ENCODE data around the gene PACRG.

PACRG gene

DNA sequence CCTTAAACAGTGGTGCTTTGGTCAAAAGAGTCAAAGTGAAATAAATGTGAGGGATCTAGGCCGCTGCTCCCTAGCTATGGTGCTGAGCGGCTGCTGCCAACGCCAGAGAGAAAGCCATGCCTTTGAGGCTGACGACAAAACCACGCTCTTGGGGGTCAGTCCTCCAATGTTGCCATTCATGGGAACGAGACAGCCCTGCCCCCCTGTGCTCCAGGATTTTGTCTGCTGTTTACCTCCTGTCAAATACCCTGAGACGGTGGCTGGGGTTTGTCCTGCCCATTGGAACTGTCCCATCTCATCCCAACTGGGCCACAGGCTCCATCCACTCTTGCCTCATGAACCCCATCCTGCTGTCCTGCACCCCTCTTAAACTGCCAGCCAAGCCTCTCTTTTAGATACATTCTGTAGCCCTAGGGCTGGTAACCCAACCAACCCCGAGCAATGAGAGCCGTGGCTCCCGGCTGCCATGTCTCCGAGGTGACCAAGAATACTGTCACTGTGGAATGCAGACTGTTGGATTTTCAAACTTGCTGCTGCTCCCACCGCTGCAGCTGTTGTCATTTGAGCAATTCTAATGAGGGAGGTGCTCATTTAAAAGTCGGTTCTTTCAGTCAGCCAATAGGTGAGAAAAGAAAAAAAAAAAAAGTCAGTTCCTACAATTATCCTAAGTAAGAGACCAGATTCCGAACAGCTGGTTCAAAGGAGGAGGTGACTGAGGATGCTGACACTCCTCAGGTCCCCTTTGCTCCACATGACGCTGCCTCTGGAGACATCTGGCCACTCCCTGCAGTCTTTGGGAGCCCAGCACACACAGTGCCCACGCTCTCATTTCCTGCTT lies 613.7 kb downstream of the PACRG start:
- TF ChIP-seq, protein P1, sequence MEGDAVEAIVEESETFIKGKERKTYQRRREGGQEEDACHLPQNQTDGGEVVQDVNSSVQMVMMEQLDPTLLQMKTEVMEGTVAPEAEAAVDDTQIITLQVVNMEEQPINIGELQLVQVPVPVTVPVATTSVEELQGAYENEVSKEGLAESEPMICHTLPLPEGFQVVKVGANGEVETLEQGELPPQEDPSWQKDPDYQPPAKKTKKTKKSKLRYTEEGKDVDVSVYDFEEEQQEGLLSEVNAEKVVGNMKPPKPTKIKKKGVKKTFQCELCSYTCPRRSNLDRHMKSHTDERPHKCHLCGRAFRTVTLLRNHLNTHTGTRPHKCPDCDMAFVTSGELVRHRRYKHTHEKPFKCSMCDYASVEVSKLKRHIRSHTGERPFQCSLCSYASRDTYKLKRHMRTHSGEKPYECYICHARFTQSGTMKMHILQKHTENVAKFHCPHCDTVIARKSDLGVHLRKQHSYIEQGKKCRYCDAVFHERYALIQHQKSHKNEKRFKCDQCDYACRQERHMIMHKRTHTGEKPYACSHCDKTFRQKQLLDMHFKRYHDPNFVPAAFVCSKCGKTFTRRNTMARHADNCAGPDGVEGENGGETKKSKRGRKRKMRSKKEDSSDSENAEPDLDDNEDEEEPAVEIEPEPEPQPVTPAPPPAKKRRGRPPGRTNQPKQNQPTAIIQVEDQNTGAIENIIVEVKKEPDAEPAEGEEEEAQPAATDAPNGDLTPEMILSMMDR (IDR thresholded peaks at IDR 0.05) = no peak
- peaks cover 13% of the 10 kb centered on the region for H3K27me3 Mint-ChIP-seq (ENCODE audit: low read depth, poor library complexity)
- no peaks in the 10 kb centered on the region for H3K9me3 Mint-ChIP-seq
- peaks cover 67% of the 10 kb centered on the region for H3K4me1 Mint-ChIP-seq
- H3K27ac Mint-ChIP-seq = no peak overlapping the region
- no peak overlapping the region for H3K4me3 Mint-ChIP-seq
- H3K36me3 Mint-ChIP-seq (ENCODE audit: low read depth) = no peaks in the 10 kb centered on the region
- DNase-seq = no peak

GRCh38 chr6:163342571-163343539 lies 615.1 kb downstream of the PACRG start:
- DNase-seq = no peak
- H3K27me3 Mint-ChIP-seq (ENCODE audit: low read depth, poor library complexity) = peaks cover 13% of the 10 kb centered on the region
- peaks cover 76% of the 10 kb centered on the region for H3K4me1 Mint-ChIP-seq
- no peak overlapping the region for H3K4me3 Mint-ChIP-seq
- peaks cover 8% of the 10 kb centered on the region for H3K36me3 Mint-ChIP-seq (ENCODE audit: low read depth)
- TF ChIP-seq, protein P1 (IDR thresholded peaks at IDR 0.05) = no peak
- H3K27ac Mint-ChIP-seq = no peak overlapping the region
- H3K9me3 Mint-ChIP-seq = peaks cover 4% of the 10 kb centered on the region

DNA sequence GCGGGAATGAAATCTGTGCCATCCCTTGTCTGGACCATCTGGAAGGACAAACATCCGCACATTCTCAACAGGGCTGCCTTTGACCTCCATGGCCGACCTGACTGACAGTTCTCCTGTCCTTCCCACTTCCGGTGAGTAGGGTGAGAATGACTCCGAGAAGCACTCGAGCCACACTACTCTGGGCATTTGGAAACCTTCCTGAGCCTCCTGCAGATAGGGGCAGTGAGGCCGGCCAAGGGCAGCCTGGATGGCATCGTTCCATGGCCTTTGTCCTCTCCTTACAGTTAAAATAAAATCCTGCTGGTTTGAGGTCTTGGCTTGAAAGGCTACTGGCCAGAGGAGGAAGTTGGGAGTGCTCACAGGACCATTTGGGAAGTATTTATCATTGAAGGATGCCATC lies 615.8 kb downstream of the PACRG start:
- Mint-ChIP-seq H3K27ac (no peak overlapping the region), H3K36me3 (ENCODE audit: low read depth) (peaks cover 8% of the 10 kb centered on the region), H3K4me1 (peaks cover 76% of the 10 kb centered on the region), H3K4me3 (no peak overlapping the region), H3K9me3 (peaks cover 6% of the 10 kb centered on the region), H3K27me3 (ENCODE audit: low read depth, poor library complexity) (peaks cover 13% of the 10 kb centered on the region)
- TF ChIP-seq, protein P1 (IDR thresholded peaks at IDR 0.05) = no peak
- no peak for DNase-seq

DNA sequence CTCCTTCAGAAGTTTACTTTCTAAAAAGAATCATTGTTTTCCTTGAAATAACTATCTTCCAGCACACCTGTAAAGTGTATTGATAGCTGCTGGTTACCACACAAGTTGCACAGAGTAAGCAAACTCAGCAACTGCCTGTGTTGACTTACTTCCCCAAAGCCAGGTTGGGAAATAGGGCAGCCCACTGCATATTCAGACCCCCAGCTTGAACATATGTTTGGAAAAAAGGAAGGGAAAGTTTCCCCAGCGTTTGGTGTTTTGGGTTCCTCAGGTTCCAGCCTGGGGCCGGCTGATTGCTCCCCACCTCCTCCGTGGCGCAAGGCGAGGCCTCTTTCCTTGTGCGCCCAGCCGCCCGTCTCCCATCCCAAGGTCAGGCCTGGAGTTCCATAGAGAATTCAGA lies 616.6 kb downstream of the PACRG start:
- no peak overlapping the region for H3K4me3 Mint-ChIP-seq
- no peak overlapping the region for H3K27ac Mint-ChIP-seq
- H3K9me3 Mint-ChIP-seq = peaks cover 6% of the 10 kb centered on the region
- peaks cover 76% of the 10 kb centered on the region for H3K4me1 Mint-ChIP-seq
- DNase-seq = no peak
- H3K27me3 Mint-ChIP-seq (ENCODE audit: low read depth, poor library complexity) = peaks cover 9% of the 10 kb centered on the region
- H3K36me3 Mint-ChIP-seq (ENCODE audit: low read depth) = peaks cover 8% of the 10 kb centered on the region
- TF ChIP-seq, protein P1 (IDR thresholded peaks at IDR 0.05) = no peak

DNA sequence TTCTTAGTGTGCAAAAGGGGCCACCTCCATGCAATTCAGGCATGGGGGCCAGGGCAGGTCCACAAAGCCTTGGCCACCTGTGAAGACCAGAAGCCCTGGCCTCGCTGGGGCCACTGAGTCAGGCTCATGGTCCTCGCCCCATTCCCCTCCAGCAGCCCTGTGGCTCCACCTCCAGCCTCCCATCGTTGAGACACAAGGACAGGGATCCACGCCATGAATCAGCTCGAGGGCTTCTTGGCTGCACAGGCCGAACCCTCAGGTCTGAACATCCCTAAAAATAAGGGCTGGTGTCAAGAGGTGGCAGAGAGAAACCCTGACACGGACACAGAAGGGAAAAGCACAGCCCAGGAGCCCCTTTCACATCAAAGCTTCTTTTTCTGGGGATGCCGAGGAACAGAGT lies 618.2 kb downstream of the PACRG start:
- Mint-ChIP-seq H3K4me1 (peaks cover 79% of the 10 kb centered on the region), H3K9me3 (peaks cover 6% of the 10 kb centered on the region), H3K27me3 (ENCODE audit: low read depth, poor library complexity) (peaks cover 9% of the 10 kb centered on the region), H3K27ac (no peak overlapping the region), H3K36me3 (ENCODE audit: low read depth) (peaks cover 8% of the 10 kb centered on the region), H3K4me3 (no peak overlapping the region)
- no peak for DNase-seq
- TF ChIP-seq, protein P1 (IDR thresholded peaks at IDR 0.05) = no peak

Data from nephron progenitor cell (in vitro differentiated cells).